WTC11 (cell line): ENCODE results near the gene TMEM108. TPM values are rescaled to one million over a fixed set of nuclear protein-coding genes. Genes with fewer than 3 reads are reported as not detected.

ENCODE experiments used
- ATAC-seq: fragments of 200-7000 bp; cut with Tn5 transposase; 2 replicates; pipeline ENCODE4 v1.10.0; 2021; ENCODE audit warnings: mild to moderate bottlenecking, moderate library complexity
- CTCF ChIA-PET: fragments of 300-600 bp; sonication (Branson Sonifier 250); formaldehyde crosslinking; loops from one replicate; lab custom pipeline; 2021; ENCODE audit warnings: antibody characterized with exemption; lab: Charles Lee
- POLR2A ChIA-PET: fragments of 350-600 bp; sonication (Branson Sonifier 250); formaldehyde crosslinking; loops from one replicate; lab custom pipeline; 2021; ENCODE audit warnings: antibody characterized with exemption; lab: Charles Lee
- DNase-seq: peaks from one replicate; pipeline ENCODE4 v3.0.0; 2021; ENCODE audit warnings: low spot score
- H3K27ac Mint-ChIP-seq: 2 replicates; pipeline ENCODE4 v1.8.0; 2021; ENCODE audit warnings: mixed read lengths
- H3K27me3 Mint-ChIP-seq: 2 replicates; pipeline ENCODE4 v1.8.0; 2021; ENCODE audit warnings: low read depth, mild to moderate bottlenecking, moderate library complexity, mixed read lengths
- H3K36me3 Mint-ChIP-seq: 2 replicates; pipeline ENCODE4 v1.8.0; 2021; ENCODE audit warnings: mixed read lengths
- H3K4me1 Mint-ChIP-seq: 2 replicates; pipeline ENCODE4 v1.8.0; 2022; ENCODE audit warnings: mixed read lengths
- H3K4me3 Mint-ChIP-seq: 2 replicates; pipeline ENCODE4 v1.8.0; 2021; ENCODE audit warnings: mild to moderate bottlenecking, moderate library complexity, mixed read lengths
- H3K9me3 Mint-ChIP-seq: 2 replicates; pipeline ENCODE4 v1.8.0; 2021; ENCODE audit warnings: mixed read lengths
- AFF4 ChIP-seq: sonication (generic); formaldehyde crosslinking; IDR thresholded peaks from 2 replicates; pipeline ENCODE4 v1.8.1; 2023; ENCODE audit warnings: mild to moderate bottlenecking, missing genetic modification reagents, borderline replicate concordance
- AR ChIP-seq: fragments of 250-450 bp; sonication (Bioruptor Pico); IDR thresholded peaks from 2 replicates; pipeline ENCODE4 v1.9.0; 2021; ENCODE audit warnings: mild to moderate bottlenecking
- ATF3 ChIP-seq: sonication (generic); formaldehyde crosslinking; conservative IDR thresholded peaks from 2 replicates; pipeline ENCODE4 v1.8.1; 2022; ENCODE audit warnings: mild to moderate bottlenecking, missing genetic modification reagents
- E2F5 ChIP-seq: sonication (generic); formaldehyde crosslinking; IDR thresholded peaks from 2 replicates; pipeline ENCODE4 v1.8.1; 2022; ENCODE audit warnings: mild to moderate bottlenecking, moderate library complexity, missing genetic modification reagents
- FOXK1 ChIP-seq: sonication (generic); formaldehyde crosslinking; IDR thresholded peaks from 2 replicates; pipeline ENCODE4 v1.8.0; 2022; ENCODE audit warnings: mild to moderate bottlenecking, moderate library complexity, missing genetic modification reagents
- GTF2I ChIP-seq: fragments of 250-450 bp; sonication (Bioruptor Pico); conservative IDR thresholded peaks from 2 replicates; pipeline ENCODE4 v1.4.0; 2021; ENCODE audit warnings: mild to moderate bottlenecking
- HMGA2 ChIP-seq: fragments of 250-450 bp; sonication (Bioruptor Pico); IDR thresholded peaks from 2 replicates; pipeline ENCODE4 v1.4.0; 2021; ENCODE audit warnings: mild to moderate bottlenecking, moderate library complexity
- MYBL2 ChIP-seq: sonication (generic); formaldehyde crosslinking; IDR thresholded peaks from 2 replicates; pipeline ENCODE4 v1.8.1; 2023; ENCODE audit warnings: mild to moderate bottlenecking, moderate library complexity, missing genetic modification reagents
- SMAD4 ChIP-seq: sonication (generic); formaldehyde crosslinking; IDR thresholded peaks from 2 replicates; pipeline ENCODE4 v1.8.0; 2022; ENCODE audit warnings: mild to moderate bottlenecking, missing genetic modification reagents
- STAT6 ChIP-seq: sonication (generic); formaldehyde crosslinking; conservative IDR thresholded peaks from 2 replicates; pipeline ENCODE4 v1.8.1; 2023; ENCODE audit warnings: mild to moderate bottlenecking, low read depth, missing genetic modification reagents, moderate library complexity
- TCF7 ChIP-seq: sonication (generic); formaldehyde crosslinking; IDR thresholded peaks from 2 replicates; pipeline ENCODE4 v1.8.0; 2022; ENCODE audit warnings: mild to moderate bottlenecking, low read depth, missing genetic modification reagents, moderate library complexity
- TEAD1 ChIP-seq: sonication (generic); formaldehyde crosslinking; IDR thresholded peaks from 2 replicates; pipeline ENCODE4 v1.8.0; 2022; ENCODE audit warnings: mild to moderate bottlenecking, missing genetic modification reagents
- USF2 ChIP-seq: sonication (generic); formaldehyde crosslinking; IDR thresholded peaks from 2 replicates; pipeline ENCODE4 v1.8.1; 2023; ENCODE audit warnings: mild to moderate bottlenecking, missing genetic modification reagents, moderate library complexity
- ZBTB43 ChIP-seq: sonication (generic); formaldehyde crosslinking; IDR thresholded peaks from 2 replicates; pipeline ENCODE4 v1.8.1; 2023; ENCODE audit warnings: mild to moderate bottlenecking, missing genetic modification reagents
- ZNF121 ChIP-seq: sonication (generic); formaldehyde crosslinking; IDR thresholded peaks from 2 replicates; pipeline ENCODE4 v1.8.0; 2023; ENCODE audit warnings: missing genetic modification reagents
- ZNF219 ChIP-seq: sonication (generic); formaldehyde crosslinking; IDR thresholded peaks from 2 replicates; pipeline ENCODE4 v1.8.0; 2023; ENCODE audit warnings: missing genetic modification reagents, mild to moderate bottlenecking, borderline replicate concordance
- ZNF263 ChIP-seq: sonication (generic); formaldehyde crosslinking; IDR thresholded peaks from 2 replicates; pipeline ENCODE4 v1.8.1; 2022; ENCODE audit warnings: low read depth, mild to moderate bottlenecking, moderate library complexity, missing genetic modification reagents
- ZNF425 ChIP-seq: fragments of 250-450 bp; sonication (Bioruptor Pico); conservative IDR thresholded peaks from 2 replicates; pipeline ENCODE4 v1.9.0; 2021; ENCODE audit warnings: mild to moderate bottlenecking
- total RNA-seq: library from RNA; stranded (reverse); gene quantifications from 3 replicates; pipeline ENCODE4 v1.2.3, GENCODE V29; 2021

The TMEM108 gene
- total RNA-seq, 1 experiment from 2014 or later: 14.7 TPM

GRCh38 chr3:133379926-133380325, 341.7 kb downstream of the TMEM108 start:
- H3K27ac Mint-ChIP-seq: no peak overlapping the region
- POLR2A ChIA-PET: interaction anchor here (0.6 kb wide), 1 partner anchor 128 kb away, joined by 3 read pairs; no protein-coding TSS in a partner anchor
- H3K27me3 Mint-ChIP-seq: no peaks in the 10 kb centered on the region
- ATAC-seq (no peak), DNase-seq (no peak)
- no peaks in the 10 kb centered on the region; the same call in 1 of the 2 replicates for H3K9me3 Mint-ChIP-seq
- TF ChIP-seq ZNF425 (CRISPR knock-in tag) (no peak), E2F5 (CRISPR knock-in tag) (no peak), TEAD1 (CRISPR knock-in tag) (no peak), TCF7 (CRISPR knock-in tag) (no peak), FOXK1 (CRISPR knock-in tag) (no peak), ZNF219 (no peak), HMGA2 (CRISPR knock-in tag) (no peak), AFF4 (no peak), ZNF121 (CRISPR knock-in tag) (no peak), MYBL2 (no peak)
- H3K36me3 Mint-ChIP-seq: no peaks in the 10 kb centered on the region
- CTCF ChIA-PET: interaction anchor here (6.3 kb wide), 1 partner anchor 339 kb away, joined by 46 read pairs; no protein-coding TSS in a partner anchor
- peaks cover 32% of the 10 kb centered on the region for H3K4me1 Mint-ChIP-seq
- no peak overlapping the region for H3K4me3 Mint-ChIP-seq

- H3K4me1 Mint-ChIP-seq: peaks cover 25% of the 10 kb centered on the region
- CTCF ChIA-PET: interaction anchor here (1.3 to 6.3 kb wide), 2 partner anchors 8 to 339 kb away, joined by 4 to 46 read pairs; no protein-coding TSS in a partner anchor
- H3K4me3 Mint-ChIP-seq: no peak overlapping the region
- POLR2A ChIA-PET: no interaction called here
- ATAC-seq: no peak
- H3K27ac Mint-ChIP-seq: no peak overlapping the region
- H3K9me3 Mint-ChIP-seq: no peaks in the 10 kb centered on the region
- no peak for DNase-seq
- H3K27me3 Mint-ChIP-seq: no peaks in the 10 kb centered on the region
- no peaks in the 10 kb centered on the region for H3K36me3 Mint-ChIP-seq
- TF ChIP-seq USF2: no peak
- TF ChIP-seq ZNF263 (CRISPR knock-in tag): no peak
- no peak for TF ChIP-seq ATF3 (CRISPR knock-in tag)
- TF ChIP-seq ZBTB43 (CRISPR knock-in tag): no peak
- no peak for TF ChIP-seq AR
- no peak for TF ChIP-seq SMAD4 (CRISPR knock-in tag)
- TF ChIP-seq STAT6 (CRISPR knock-in tag): no peak
- no peak for TF ChIP-seq GTF2I (CRISPR knock-in tag)
These were observed 342.5 kb downstream of the TMEM108 start for GRCh38 chr3:133380481-133381225.
